Measurements from ENCODE around the gene DHRS13. TPM values are rescaled to one million over a fixed set of nuclear protein-coding genes. Genes with fewer than 3 reads are reported as not detected.

The DHRS13 gene
- total and polyA plus RNA-seq, 11 donors, result 2.2 to 6.3 (median 2.9) TPM

DNA sequence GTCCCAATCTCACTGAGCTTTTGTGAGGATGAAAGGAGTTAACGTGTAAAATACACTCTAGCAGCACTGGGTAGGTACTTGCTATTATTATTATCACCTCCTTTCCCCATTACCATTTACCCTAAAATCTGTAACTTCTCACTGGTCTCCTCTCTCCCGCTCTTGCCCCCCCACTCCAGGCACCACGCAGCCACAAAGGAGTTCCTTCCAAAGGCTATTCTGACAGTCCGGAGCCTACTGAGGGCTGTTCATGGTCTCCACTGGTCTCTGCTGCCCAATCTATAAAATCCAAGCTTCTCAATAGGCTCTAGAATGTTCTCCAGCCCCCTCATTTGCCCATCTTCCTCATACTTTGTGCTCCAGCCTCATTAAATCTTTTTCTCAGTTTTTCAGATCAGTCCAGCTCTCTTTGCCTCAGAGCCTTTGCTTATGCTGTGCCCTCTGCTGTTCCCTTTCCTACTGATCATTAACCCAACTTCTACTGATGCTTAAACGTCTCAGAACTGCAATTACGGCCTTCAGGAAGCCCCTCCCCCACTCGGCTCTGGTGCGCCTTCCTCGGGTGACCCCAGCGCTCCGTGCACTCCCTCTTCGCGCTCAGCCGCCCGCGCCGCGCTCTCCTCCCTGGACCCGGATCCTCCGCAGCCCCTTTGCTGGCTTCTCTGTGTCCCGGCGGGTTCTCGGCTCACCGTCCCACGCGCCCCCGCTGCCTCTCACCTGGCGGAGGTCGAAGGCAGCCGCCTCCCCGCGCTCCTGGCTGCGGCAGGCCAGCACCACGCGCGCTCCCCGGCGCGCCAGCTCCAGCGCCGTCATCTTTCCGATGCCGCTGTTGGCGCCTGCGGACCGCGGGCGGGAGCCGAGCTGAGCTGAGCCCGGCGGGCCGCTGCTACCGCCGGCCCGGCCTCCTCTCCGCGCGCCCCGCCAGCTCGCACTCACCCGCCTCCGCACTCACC, 737 bp downstream of the DHRS13 start:
- peaks cover 0 to 36% (median 19%) of the 10 kb centered on the region in 12 donors for H3K4me1 ChIP-seq
- H3K27ac ChIP-seq, result peak overlapping the region in 11 of 12 donors; percentile 58 to 86 (median 78)
- 5 to 8% (median 7%) methylated on average over 41 to 62 of the region's 62 CpGs for WGBS, 4 donors
- H3K36me3 ChIP-seq, result peaks cover 0 to 22% (median 15%) of the 10 kb centered on the region in 9 donors
- TF ChIP-seq POLR2A (IDR thresholded peaks at IDR 0.05) (no peak), CTCF (IDR thresholded peaks at IDR 0.05) (no peak)
- H3K9me3 ChIP-seq, result no peaks in the 10 kb centered on the region
- intact Hi-C loops (cut with DNase I), result loop anchor here in 5 of 10 donors (5.0 kb wide), 3 partner anchors 45 to 140 kb away; no protein-coding TSS in a partner anchor
- DNase-seq, result peak in 3 of 5 donors; percentile 35 to 54 (median 52)
- peak in 3 of 4 donors; percentile 11 to 64 (median 27) for ATAC-seq
- no peaks in the 10 kb centered on the region for H3K27me3 ChIP-seq
- peak overlapping the region; percentile 51 to 96 (median 76) for H3K4me3 ChIP-seq

- 94 to 96% (median 95%) methylated on average over 14 to 24 of the region's 24 CpGs for WGBS, 4 donors
- ATAC-seq (no peak), DNase-seq (no peak)
- H3K27me3 ChIP-seq, result no peaks in the 10 kb centered on the region
- intact Hi-C loops (cut with DNase I), result loop anchor here in 5 of 10 donors (5.0 kb wide), 3 partner anchors 46 to 139 kb away; no protein-coding TSS in a partner anchor
- H3K4me1 ChIP-seq, result peaks cover 0 to 44% (median 23%) of the 10 kb centered on the region in 12 donors
- no peaks in the 10 kb centered on the region for H3K9me3 ChIP-seq
- H3K36me3 ChIP-seq, result peaks cover 0 to 12% (median 6%) of the 10 kb centered on the region in 9 donors
- no peak overlapping the region for H3K27ac ChIP-seq
- peak overlapping the region in 1 of 12 donors; percentile 81 for H3K4me3 ChIP-seq
- TF ChIP-seq CTCF (IDR thresholded peaks at IDR 0.05) (no peak), POLR2A (IDR thresholded peaks at IDR 0.05) (no peak)
These were observed 1.7 kb downstream of the DHRS13 start for GRCh38 chr17:28900986-28901726.

DNA sequence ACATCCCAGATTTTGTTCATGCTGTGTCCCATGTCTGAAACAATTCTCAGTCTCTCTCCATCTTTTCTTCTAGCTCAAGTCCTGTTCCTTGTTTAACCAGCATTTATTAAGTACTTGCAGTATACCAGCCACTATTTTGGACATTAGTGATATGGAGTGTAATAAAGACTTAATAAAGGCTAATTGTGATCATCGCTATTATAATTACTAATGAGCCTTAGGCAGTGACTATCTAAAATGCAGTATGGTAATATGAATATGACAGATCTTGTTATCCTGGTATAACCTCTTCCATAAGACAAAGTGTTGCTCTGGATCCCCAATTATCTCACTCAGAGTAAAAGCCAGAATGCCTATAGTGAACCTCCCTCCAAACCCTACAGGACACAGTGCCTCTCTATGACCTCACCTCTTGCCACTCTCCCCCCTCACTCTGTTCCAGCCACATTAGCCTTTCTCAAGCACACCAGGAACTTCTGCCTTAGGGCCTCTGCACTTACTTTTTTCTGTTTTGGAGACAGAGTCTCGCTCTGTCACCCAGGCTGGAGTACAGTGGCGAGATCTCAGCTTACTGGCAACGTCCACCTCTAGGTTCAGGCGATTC, 3.6 kb downstream of the DHRS13 start:
- WGBS, 4 donors, result 95 to 98% (median 98%) methylated on average over 5 of the region's 5 CpGs
- Histone ChIP-seq H3K9me3 (no peaks in the 10 kb centered on the region), H3K4me1 (peaks cover 0 to 57% (median 27%) of the 10 kb centered on the region in 12 donors), H3K4me3 (no peak overlapping the region), H3K27me3 (no peaks in the 10 kb centered on the region), H3K27ac (no peak overlapping the region), H3K36me3 (no peaks in the 10 kb centered on the region)
- TF ChIP-seq CTCF (IDR thresholded peaks at IDR 0.05) (no peak), POLR2A (IDR thresholded peaks at IDR 0.05) (no peak)
- ATAC-seq (no peak), DNase-seq (no peak)
- intact Hi-C loops (cut with DNase I), result loop anchor here in 8 of 10 donors (5.0 to 10.0 kb wide), 7 partner anchors 42 to 137 kb away; partner anchors contain the start of genes FAM222B (in 2 of the 8), ERAL1 (in 1 of the 8) and PHF12 (in 1 of the 8)
